SK-N-MC (cell line): ENCODE measurements around the gene TELO2.

Experiments
- EZH2 ChIP-seq: fragments of 200-600 bp; sonication (generic); IDR thresholded peaks from one replicate; pipeline ENCODE4 v1.6.1; 2017; ENCODE audit warnings: antibody characterized with exemption
- FOXP2 ChIP-seq: optimal IDR thresholded peaks from 2 replicates; pipeline ENCODE3; 2011; ENCODE audit warnings: mild to moderate bottlenecking, moderate library complexity; ENCODE audit not compliant: insufficient read depth; ENCODE audit errors: extremely low read length, control extremely low read depth
- POLR2AphosphoS5 ChIP-seq: IDR thresholded peaks from 2 replicates; pipeline ENCODE4 v1.6.1; 2012; ENCODE audit warnings: mild to moderate bottlenecking, low read depth, low read length, borderline replicate concordance

- TF ChIP-seq POLR2AphosphoS5 (no peak), EZH2 (no peak), FOXP2 (no peak)
Measured at GRCh38 chr16:1557576-1557975, 64.4 kb downstream of the TELO2 start.
